Panc1 (cell line): ENCODE data around the gene SNX9. TPM values are rescaled to one million over a fixed set of nuclear protein-coding genes. Genes with fewer than 3 reads are reported as not detected.
A peak's percentile ranks its signal among the peaks of the same experiment; 100 is the strongest.

Experiments
- ATAC-seq: fragments of 200-7000 bp; cut with Tn5 transposase; 2 replicates; pipeline ENCODE4 v1.9.1; 2020; ENCODE audit warnings: mild to moderate bottlenecking, moderate library complexity
- BruUV-seq: library from RNA; stranded (reverse); fragments of 400-500 nt; replicated peaks from 2 replicates; lab custom pipeline; 2021; lab: Mats Ljungman, UMichigan
- CTCF ChIA-PET: fragments of 300-600 bp; sonication (Branson Sonifier 250); formaldehyde crosslinking; loops from one replicate; lab custom pipeline; 2022; ENCODE audit warnings: antibody characterized with exemption; lab: Charles Lee
- POLR2A ChIA-PET: fragments of 300-600 bp; sonication (Branson Sonifier 250); formaldehyde crosslinking; loops from one replicate; lab custom pipeline; 2022; ENCODE audit warnings: antibody characterized with exemption; lab: Charles Lee
- DNase-seq: peaks from one replicate; pipeline ENCODE4 v3.0.0-alpha.2; 2010; ENCODE audit warnings: low read depth, low spot score
- H3K27ac ChIP-seq: 2 replicates; pipeline ENCODE4 v1.5.1; 2011; ENCODE audit warnings: mild to moderate bottlenecking, low read length, inconsistent platforms
- H3K27me3 ChIP-seq: fragments of 200-500 bp; sonication (Bioruptor generic); 2 replicates; pipeline ENCODE4 v1.6.0; 2014; ENCODE audit warnings: low read length, inconsistent platforms; ENCODE audit not compliant: control insufficient read depth, insufficient read depth
- H3K36me3 ChIP-seq: fragments of 200-500 bp; sonication (Bioruptor generic); 2 replicates; pipeline ENCODE4 v1.5.1; 2014; ENCODE audit warnings: inconsistent platforms, mild to moderate bottlenecking, low read length, moderate library complexity; ENCODE audit not compliant: control insufficient read depth, insufficient read depth
- H3K4me1 ChIP-seq: 2 replicates; pipeline ENCODE4 v1.5.1; 2011; ENCODE audit warnings: inconsistent platforms, mild to moderate bottlenecking, low read length, moderate library complexity; ENCODE audit not compliant: control insufficient read depth, insufficient read depth
- H3K4me3 ChIP-seq, 2 experiments: 2 replicates each; pipeline ENCODE4 v1.5.1; 2011 to 2012; ENCODE audit warnings: low read depth in 2 of 2, low read length in 2 of 2, mild to moderate bottlenecking in 2 of 2, inconsistent platforms in 1 of 2, moderate library complexity in 1 of 2
- H3K9me3 ChIP-seq: fragments of 200-500 bp; sonication (Bioruptor generic); 2 replicates; pipeline ENCODE4 v1.5.1; 2014; ENCODE audit warnings: low read depth, mild to moderate bottlenecking, inconsistent platforms, low read length, moderate library complexity; ENCODE audit not compliant: control insufficient read depth, insufficient read depth
- CTCF ChIP-seq: fragments of 450-650 bp; IDR thresholded peaks from 2 replicates; pipeline ENCODE4 v1.5.1; 2017; ENCODE audit warnings: mild to moderate bottlenecking
- POLR2AphosphoS5 ChIP-seq: IDR thresholded peaks from 2 replicates; pipeline ENCODE4 v1.6.1; 2012; ENCODE audit warnings: mild to moderate bottlenecking, low read depth, low read length, moderate library complexity
- REST ChIP-seq, 2 experiments: IDR thresholded peaks; 2 replicates each; pipeline ENCODE4 v1.6.1; 2011 to 2012; ENCODE audit warnings: low read depth in 2 of 2, control low read depth in 1 of 2, low read length in 1 of 2, mild to moderate bottlenecking in 1 of 2, moderate library complexity in 1 of 2; ENCODE audit not compliant: insufficient read depth in 1 of 2
- SIN3A ChIP-seq: IDR thresholded peaks from 2 replicates; pipeline ENCODE4 v1.6.1; 2012; ENCODE audit warnings: low read depth, mild to moderate bottlenecking, low read length, moderate library complexity, borderline replicate concordance; ENCODE audit not compliant: insufficient read depth
- TCF7L2 ChIP-seq: IDR thresholded peaks from 2 replicates; pipeline ENCODE4 v1.6.1; 2011; ENCODE audit warnings: mild to moderate bottlenecking, low read depth, low read length, inconsistent platforms
- in situ Hi-C: cut with HindIII; loops from 2 replicates; pipeline ENCODE4 v1.10.0; 2016; ENCODE audit warnings: low sequenced_read_pairs, low pct_unique_long_range_greater_than_20kb
- intact Hi-C: fragments of 100-400 bp; cut with micrococcal nuclease; formaldehyde crosslinking; loops from one replicate; pipeline ENCODE4 v1.10.0; 2022; ENCODE audit not compliant: unreplicated experiment
- total RNA-seq: library from RNA; stranded (reverse); gene quantifications from one replicate; pipeline ENCODE4 v1.2.1, GENCODE V29; 2021; ENCODE audit not compliant: unreplicated experiment

SNX9 gene
- total RNA-seq, 1 experiment from 2014 or later = 46.0 TPM

- Histone ChIP-seq H3K9me3 (no peaks in the 10 kb centered on the region), H3K4me3 (no peak overlapping the region), H3K27me3 (no peaks in the 10 kb centered on the region), H3K27ac (no peak overlapping the region), H3K36me3 (no peaks in the 10 kb centered on the region), H3K4me1 (peaks cover 60% of the 10 kb centered on the region)
- no TSS peak for BruUV-seq
- DNase-seq (no peak), ATAC-seq (no peak)
- in situ Hi-C loops (loop anchor here (25.0 kb wide), 1 partner anchor 103 kb away; no protein-coding TSS in a partner anchor), intact Hi-C loops (no loop called here)
- ChIA-PET POLR2A (no interaction called here), CTCF (no interaction called here)
- no peak for TF ChIP-seq REST (IDR thresholded peaks at IDR 0.05; ENCODE audit: insufficient read depth in 1 of 2, low read depth in 2 of 2, low read length in 1 of 2)
- TF ChIP-seq POLR2AphosphoS5 = no peak
- TF ChIP-seq SIN3A = no peak
- TF ChIP-seq CTCF = no peak
- TF ChIP-seq TCF7L2 = no peak
These were observed 42.2 kb downstream of the SNX9 start for GRCh38 chr6:157865249-157865648.

GRCh38 chr6:157867155-157867559, 44.1 kb downstream of the SNX9 start:
- ATAC-seq (no peak), DNase-seq (no peak)
- intact Hi-C loops = no loop called here
- no peak overlapping the region for H3K4me3 ChIP-seq
- H3K9me3 ChIP-seq = no peaks in the 10 kb centered on the region
- no peaks in the 10 kb centered on the region for H3K27me3 ChIP-seq
- H3K4me1 ChIP-seq = peaks cover 41% of the 10 kb centered on the region
- TF ChIP-seq SIN3A (no peak), POLR2AphosphoS5 (no peak), REST (IDR thresholded peaks at IDR 0.05; ENCODE audit: insufficient read depth in 1 of 2, low read depth in 2 of 2, low read length in 1 of 2) (no peak), CTCF (no peak), TCF7L2 (no peak)
- H3K27ac ChIP-seq = peak overlapping the region; percentile 2; the same call in 1 of the 2 replicates
- in situ Hi-C loops = loop anchor here (25.0 kb wide), 1 partner anchor 105 kb away; no protein-coding TSS in a partner anchor
- ChIA-PET POLR2A (no interaction called here), CTCF (no interaction called here)
- H3K36me3 ChIP-seq = no peaks in the 10 kb centered on the region
- BruUV-seq = no TSS peak
